HEK293 (cell line): ENCODE measurements around the gene FADS3.

Source experiments
- AEBP2 ChIP-seq: fragments of 450-650 bp; formaldehyde crosslinking; IDR thresholded peaks from 2 replicates; pipeline ENCODE4 v1.5.1; 2016; ENCODE audit warnings: missing biosample characterization, missing genetic modification characterization, borderline replicate concordance
- HIC1 ChIP-seq: fragments of 450-650 bp; formaldehyde crosslinking; IDR thresholded peaks from 2 replicates; pipeline ENCODE4 v1.5.1; 2016; ENCODE audit warnings: missing biosample characterization, missing genetic modification characterization
- INSM2 ChIP-seq: fragments of 450-650 bp; formaldehyde crosslinking; IDR thresholded peaks from 2 replicates; pipeline ENCODE4 v1.5.1; 2016; ENCODE audit warnings: missing biosample characterization, missing genetic modification characterization
- KLF16 ChIP-seq: fragments of 450-650 bp; formaldehyde crosslinking; IDR thresholded peaks from 2 replicates; pipeline ENCODE4 v1.5.1; 2017; ENCODE audit warnings: missing biosample characterization, missing genetic modification characterization
- KLF17 ChIP-seq: fragments of 450-650 bp; formaldehyde crosslinking; IDR thresholded peaks from 2 replicates; pipeline ENCODE4 v1.5.1; 2016; ENCODE audit warnings: missing biosample characterization, missing genetic modification characterization
- MYNN ChIP-seq: fragments of 450-650 bp; formaldehyde crosslinking; IDR thresholded peaks from 2 replicates; pipeline ENCODE4 v1.5.1; 2016; ENCODE audit warnings: missing biosample characterization, missing genetic modification characterization, borderline replicate concordance
- PATZ1 ChIP-seq: fragments of 450-650 bp; formaldehyde crosslinking; IDR thresholded peaks from 2 replicates; pipeline ENCODE4 v1.5.1; 2016; ENCODE audit warnings: missing biosample characterization, missing genetic modification characterization
- RBAK ChIP-seq: fragments of 450-650 bp; formaldehyde crosslinking; IDR thresholded peaks from 2 replicates; pipeline ENCODE4 v1.5.1; 2016; ENCODE audit warnings: missing biosample characterization, missing genetic modification characterization
- REST ChIP-seq: fragments of 450-650 bp; formaldehyde crosslinking; IDR thresholded peaks from 2 replicates; pipeline ENCODE4 v1.5.1; 2016; ENCODE audit warnings: missing biosample characterization, missing genetic modification characterization
- WT1 ChIP-seq: fragments of 450-650 bp; formaldehyde crosslinking; IDR thresholded peaks from 2 replicates; pipeline ENCODE4 v1.5.1; 2016; ENCODE audit warnings: missing biosample characterization, missing genetic modification characterization
- ZBTB1 ChIP-seq: fragments of 450-650 bp; formaldehyde crosslinking; IDR thresholded peaks from 2 replicates; pipeline ENCODE4 v1.5.1; 2016; ENCODE audit warnings: missing biosample characterization, missing genetic modification characterization
- ZIC2 ChIP-seq: fragments of 450-650 bp; formaldehyde crosslinking; IDR thresholded peaks from 2 replicates; pipeline ENCODE4 v1.5.1; 2016; ENCODE audit warnings: missing biosample characterization, missing genetic modification characterization
- ZNF132 ChIP-seq: fragments of 450-650 bp; formaldehyde crosslinking; IDR thresholded peaks from 2 replicates; pipeline ENCODE4 v1.5.1; 2017; ENCODE audit warnings: missing biosample characterization, missing genetic modification characterization, borderline replicate concordance
- ZNF146 ChIP-seq: fragments of 450-650 bp; formaldehyde crosslinking; IDR thresholded peaks from 2 replicates; pipeline ENCODE4 v1.5.1; 2016; ENCODE audit warnings: missing biosample characterization, missing genetic modification characterization
- ZNF148 ChIP-seq: fragments of 450-650 bp; formaldehyde crosslinking; IDR thresholded peaks from 2 replicates; pipeline ENCODE4 v1.5.0; 2017; ENCODE audit warnings: missing biosample characterization, missing genetic modification characterization, borderline replicate concordance
- ZNF174 ChIP-seq: fragments of 450-650 bp; formaldehyde crosslinking; IDR thresholded peaks from 2 replicates; pipeline ENCODE4 v1.5.0; 2017; ENCODE audit warnings: missing biosample characterization, mild to moderate bottlenecking, missing genetic modification characterization
- ZNF175 ChIP-seq: fragments of 450-650 bp; formaldehyde crosslinking; IDR thresholded peaks from 2 replicates; pipeline ENCODE4 v1.5.1; 2016; ENCODE audit warnings: missing biosample characterization, missing genetic modification characterization
- ZNF292 ChIP-seq: fragments of 450-650 bp; formaldehyde crosslinking; IDR thresholded peaks from 2 replicates; pipeline ENCODE4 v1.5.1; 2016; ENCODE audit warnings: low read depth, missing biosample characterization, missing genetic modification characterization, borderline replicate concordance
- ZNF302 ChIP-seq: fragments of 450-650 bp; formaldehyde crosslinking; IDR thresholded peaks from 2 replicates; pipeline ENCODE4 v1.5.1; 2016; ENCODE audit warnings: missing biosample characterization, missing genetic modification characterization, low read depth
- ZNF335 ChIP-seq: fragments of 450-650 bp; formaldehyde crosslinking; conservative IDR thresholded peaks from 2 replicates; pipeline ENCODE4 v1.5.1; 2016; ENCODE audit warnings: missing biosample characterization, missing genetic modification characterization
- ZNF341 ChIP-seq: fragments of 450-650 bp; formaldehyde crosslinking; IDR thresholded peaks from 2 replicates; pipeline ENCODE4; 2016; ENCODE audit warnings: low read depth, missing biosample characterization, missing genetic modification characterization
- ZNF350 ChIP-seq: fragments of 450-650 bp; formaldehyde crosslinking; IDR thresholded peaks from 2 replicates; pipeline ENCODE4 v1.5.0; 2017; ENCODE audit warnings: missing biosample characterization, mild to moderate bottlenecking, missing genetic modification characterization
- ZNF626 ChIP-seq: fragments of 450-650 bp; sonication (Bioruptor Pico); formaldehyde crosslinking; IDR thresholded peaks from 2 replicates; pipeline ENCODE4 v1.5.1; 2018; ENCODE audit warnings: missing biosample characterization, missing genetic modification characterization, inconsistent platforms
- ZNF658 ChIP-seq: fragments of 450-650 bp; formaldehyde crosslinking; IDR thresholded peaks from 2 replicates; pipeline ENCODE4; 2016; ENCODE audit warnings: missing biosample characterization, missing genetic modification characterization

The FADS3 gene

GRCh38 chr11:61923166-61924063 lies 32.1 kb upstream of the FADS3 start (continued):
- TF ChIP-seq KLF17 (tag by site-specific recombination) = 0 out of 2 replicates have a peak, but pooled peaks have one; percentile 45
- no peak for TF ChIP-seq ZNF132 (tag by site-specific recombination)
- TF ChIP-seq ZNF302 (tag by site-specific recombination) = no peak
- TF ChIP-seq REST = peak; percentile 76
- TF ChIP-seq PATZ1 (tag by site-specific recombination) = no peak
- TF ChIP-seq ZNF335 (tag by site-specific recombination) = peak; percentile 57
- TF ChIP-seq HIC1 (tag by site-specific recombination) = no peak
- no peak for TF ChIP-seq ZNF146 (tag by site-specific recombination)
- peak; percentile 76 for TF ChIP-seq WT1 (tag by site-specific recombination)
- peak; percentile 51; the same call in 1 of the 2 replicates for TF ChIP-seq ZIC2 (tag by site-specific recombination)
- TF ChIP-seq AEBP2 (tag by site-specific recombination) = no peak
- peak; percentile 65 for TF ChIP-seq ZNF341 (tag by site-specific recombination)
- no peak for TF ChIP-seq ZNF626
- TF ChIP-seq ZNF350 (tag by site-specific recombination) = no peak
- TF ChIP-seq INSM2 (tag by site-specific recombination) = no peak
- TF ChIP-seq RBAK (tag by site-specific recombination) = no peak
- TF ChIP-seq ZNF175 (tag by site-specific recombination) = no peak
- TF ChIP-seq ZNF292 (tag by site-specific recombination) = no peak
- no peak for TF ChIP-seq MYNN (tag by site-specific recombination)
- TF ChIP-seq ZNF658 (tag by site-specific recombination) = no peak
- no peak for TF ChIP-seq KLF16 (tag by site-specific recombination)
- TF ChIP-seq ZBTB1 (tag by site-specific recombination) = no peak
- no peak for TF ChIP-seq ZNF174 (tag by site-specific recombination)
- TF ChIP-seq ZNF148 (tag by site-specific recombination) = no peak
